Kasumi-1 (cell line): ENCODE measurements around the gene ANGPTL7.
"Not testable (repeated sequence)": the region's sequence is repeated elsewhere in the genome, so short reads cannot be mapped to it uniquely, and the experiment has no call there.

ENCODE experiments used
- DNase-seq, 2 experiments: peaks; one replicate each; lab custom pipeline; 2025; lab: John Stamatoyannopoulos, UW

ANGPTL7 gene, protein sequence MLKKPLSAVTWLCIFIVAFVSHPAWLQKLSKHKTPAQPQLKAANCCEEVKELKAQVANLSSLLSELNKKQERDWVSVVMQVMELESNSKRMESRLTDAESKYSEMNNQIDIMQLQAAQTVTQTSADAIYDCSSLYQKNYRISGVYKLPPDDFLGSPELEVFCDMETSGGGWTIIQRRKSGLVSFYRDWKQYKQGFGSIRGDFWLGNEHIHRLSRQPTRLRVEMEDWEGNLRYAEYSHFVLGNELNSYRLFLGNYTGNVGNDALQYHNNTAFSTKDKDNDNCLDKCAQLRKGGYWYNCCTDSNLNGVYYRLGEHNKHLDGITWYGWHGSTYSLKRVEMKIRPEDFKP

DNA sequence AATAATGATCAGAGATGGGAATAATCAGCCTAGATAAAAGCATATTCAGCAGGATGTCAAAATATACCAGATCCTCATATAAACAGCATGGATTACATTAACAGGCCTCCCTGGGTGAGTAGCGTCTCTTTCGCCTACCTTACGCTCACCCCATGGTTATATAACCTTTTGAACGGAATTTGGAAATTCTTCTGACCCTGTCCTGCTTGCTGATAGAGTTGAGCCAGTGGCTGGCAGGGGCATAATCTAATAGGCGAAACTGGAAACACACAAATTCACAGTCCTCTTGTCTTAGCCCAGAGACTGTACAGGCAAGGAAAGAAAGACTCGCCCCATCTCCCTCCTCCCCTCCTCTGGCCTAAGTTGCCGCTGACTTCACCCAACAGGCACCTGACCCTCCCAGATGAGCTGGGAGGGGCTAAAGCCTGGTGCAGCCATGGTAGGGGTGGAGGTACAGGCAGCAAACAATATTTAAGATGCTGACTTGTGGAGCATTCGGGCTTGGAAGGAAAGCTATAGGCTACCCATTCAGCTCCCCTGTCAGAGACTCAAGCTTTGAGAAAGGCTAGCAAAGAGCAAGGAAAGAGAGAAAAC lies at the start of gene ANGPTL7:
TSS of gene ANGPTL7 (plus strand) at position 498 of the 594 bp plus-strand sequence. CDS start 225 bp downstream, outside the sequence.
- DNase-seq, result no peak

DNA sequence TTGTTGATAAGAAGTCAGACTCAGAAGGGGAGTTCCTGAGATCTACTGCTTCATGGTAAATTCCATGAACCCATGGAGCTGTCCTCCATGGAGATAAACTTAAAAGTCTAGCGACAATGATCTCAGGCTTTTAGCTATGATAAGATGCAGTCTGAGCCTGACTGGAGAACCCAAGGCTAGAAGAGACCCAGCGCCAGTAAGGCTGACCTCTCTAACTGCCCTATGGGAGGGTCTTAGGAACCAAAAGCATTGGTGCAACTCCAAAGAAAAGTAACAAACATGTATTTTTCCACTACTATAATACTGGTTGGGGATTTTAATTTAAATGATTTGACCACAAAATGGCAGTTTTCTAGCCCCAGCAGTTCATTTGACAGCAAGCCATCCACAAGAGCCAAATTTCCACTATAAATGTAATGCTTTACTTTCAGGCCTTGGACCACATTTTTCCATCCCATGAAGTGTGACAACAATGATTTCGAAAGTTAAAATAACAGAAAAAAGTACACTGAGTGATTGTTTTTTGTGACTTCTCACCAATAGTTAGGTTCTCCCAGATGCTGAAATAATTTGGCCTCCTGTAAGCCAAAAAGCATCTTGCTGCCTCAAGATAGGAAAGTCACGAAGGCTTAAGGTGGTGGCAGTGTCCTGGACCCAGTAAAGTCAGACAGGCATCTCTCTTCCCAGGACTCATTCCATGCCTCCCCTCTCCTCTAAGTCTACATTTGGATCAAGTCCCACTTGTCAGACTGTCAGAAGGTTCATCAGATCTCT lies 46.4 kb upstream of the ANGPTL7 start:
- DNase-seq, result no peak

DNA sequence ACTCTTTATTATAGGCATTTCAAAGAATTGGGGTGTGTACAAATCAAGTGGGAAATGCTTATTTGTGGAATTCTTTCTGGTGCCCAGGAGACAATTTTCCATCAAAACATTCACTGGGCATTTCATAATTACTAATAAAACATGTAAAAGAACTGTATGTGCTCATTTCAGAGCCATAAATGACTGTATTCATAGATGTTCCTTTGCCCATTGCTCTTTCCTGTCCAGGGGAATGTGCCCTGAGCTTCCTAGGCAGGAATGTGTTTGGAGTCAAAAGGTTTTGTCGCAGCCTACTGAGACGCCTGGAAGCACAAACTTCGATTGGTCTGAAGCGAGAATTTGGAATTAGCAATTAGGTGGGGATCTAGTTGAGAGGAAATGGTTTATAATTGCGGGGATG lies 45.8 kb upstream of the ANGPTL7 start:
- no peak for DNase-seq

DNA sequence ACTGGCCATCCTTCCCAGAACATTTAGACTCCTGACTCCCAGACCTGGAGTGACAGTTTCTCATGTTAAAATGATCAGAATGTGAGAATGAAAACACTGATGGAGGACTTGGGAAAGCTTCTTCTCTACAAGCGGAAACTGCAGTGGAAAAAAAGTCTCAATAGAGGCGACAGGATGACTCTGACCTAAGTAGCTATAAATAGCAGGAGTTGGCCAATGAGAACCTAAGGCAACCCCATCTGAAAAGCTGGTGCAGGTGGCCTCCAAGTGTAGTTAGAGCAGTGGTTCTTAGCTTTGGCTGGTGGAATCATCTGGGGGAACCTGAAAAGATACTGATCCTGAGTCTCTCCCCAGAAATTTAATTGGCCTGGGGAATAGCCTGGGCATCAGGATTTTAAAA lies 45.2 kb upstream of the ANGPTL7 start:
- DNase-seq, result no peak

DNA sequence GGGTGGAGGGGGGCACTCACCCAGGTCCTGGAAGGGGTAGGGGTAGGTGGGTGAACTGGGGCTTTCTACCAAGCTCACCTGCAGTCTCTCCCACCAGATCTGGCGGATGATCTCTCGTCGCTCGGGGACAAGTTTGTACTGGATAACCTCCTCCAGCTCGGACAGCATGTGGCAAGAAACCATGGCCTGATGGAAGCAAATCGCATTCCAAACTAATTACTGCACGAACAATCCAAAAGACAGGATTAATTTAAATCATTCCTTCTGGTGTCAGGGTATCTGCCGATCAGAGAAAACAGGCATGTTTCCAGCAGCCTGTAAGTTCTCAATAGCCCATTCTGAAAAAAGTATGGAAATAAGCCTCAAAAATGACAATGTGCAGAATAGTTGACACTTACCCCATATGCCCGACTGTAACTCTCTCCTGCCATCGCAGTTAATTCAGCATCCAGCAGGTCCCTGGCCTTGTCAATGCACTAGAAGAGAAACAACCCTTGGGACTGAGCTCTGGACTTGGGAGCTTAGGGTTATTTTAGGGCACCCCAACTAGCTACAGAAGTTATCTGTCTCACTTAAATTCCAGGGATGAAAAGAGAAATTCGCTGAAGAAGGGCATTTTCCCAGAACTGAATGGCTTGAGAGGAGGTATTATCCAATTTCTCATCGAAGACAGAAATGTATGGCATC lies 44.4 kb upstream of the ANGPTL7 start:
- no peak for DNase-seq

DNA sequence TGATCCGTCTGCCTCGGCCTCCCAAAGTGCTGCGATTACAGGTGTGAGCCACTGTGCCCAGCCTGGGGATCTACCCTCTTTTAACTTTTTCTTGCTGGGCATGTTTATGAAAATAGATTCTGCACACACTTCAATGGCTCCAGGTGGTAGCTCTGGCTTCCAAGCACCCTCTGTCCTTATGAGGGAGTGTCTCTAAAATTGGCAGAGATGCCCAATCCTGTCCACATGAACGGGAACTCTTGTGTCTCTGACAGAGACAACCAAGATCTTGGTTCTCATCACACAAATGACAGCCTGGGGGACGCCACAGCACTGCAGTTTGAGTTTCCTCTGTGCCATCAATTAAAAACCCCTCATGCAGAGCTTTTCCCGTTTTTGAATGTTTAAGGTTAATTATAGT lies 43.4 kb upstream of the ANGPTL7 start:
- no peak for DNase-seq

DNA sequence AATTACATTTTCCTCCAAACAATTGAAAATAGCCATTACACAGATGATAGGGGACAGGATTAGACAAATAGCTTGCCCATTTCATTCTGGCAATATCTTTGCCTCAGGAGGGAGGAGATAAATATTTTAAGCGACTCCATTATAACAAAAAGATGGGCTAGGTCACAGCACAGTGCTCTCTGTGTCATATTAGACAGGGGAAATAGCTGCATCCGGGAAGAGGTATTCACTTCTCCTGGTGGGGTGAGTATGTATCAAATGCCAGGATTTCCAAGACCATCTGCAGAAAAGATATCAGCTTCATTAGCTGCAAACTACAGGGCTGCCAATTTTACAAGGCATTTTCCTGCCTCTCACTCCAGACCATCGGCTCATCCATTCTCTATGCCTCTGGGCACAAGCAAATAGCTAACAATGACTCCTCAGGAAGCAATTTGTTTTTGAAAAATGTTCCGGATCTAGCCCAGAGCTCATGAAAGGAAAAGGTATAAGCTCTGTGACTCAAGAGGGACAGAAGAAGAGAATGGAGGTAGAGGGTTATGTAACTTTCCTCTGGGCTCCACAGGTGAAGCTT lies 41.9 kb upstream of the ANGPTL7 start:
- no peak for DNase-seq

DNA sequence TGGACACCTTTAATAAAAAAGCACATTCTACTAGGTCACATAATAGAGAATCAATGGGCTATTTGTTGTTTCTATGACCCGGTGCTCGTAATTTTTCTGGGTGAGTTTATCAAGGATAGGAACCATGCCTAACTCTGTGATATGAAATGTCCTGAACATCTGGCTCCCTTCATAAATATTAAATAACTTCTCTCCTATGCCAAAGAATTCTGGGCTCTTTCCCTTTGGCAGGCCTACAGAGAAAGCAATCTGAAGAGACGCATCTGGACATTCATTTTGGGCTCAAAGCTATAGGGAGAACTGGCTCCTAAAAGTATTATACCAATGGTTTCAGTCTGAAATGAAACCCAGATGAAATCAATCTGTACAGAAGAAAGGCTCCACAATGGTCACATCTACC lies 38.8 kb upstream of the ANGPTL7 start:
- no peak for DNase-seq

DNA sequence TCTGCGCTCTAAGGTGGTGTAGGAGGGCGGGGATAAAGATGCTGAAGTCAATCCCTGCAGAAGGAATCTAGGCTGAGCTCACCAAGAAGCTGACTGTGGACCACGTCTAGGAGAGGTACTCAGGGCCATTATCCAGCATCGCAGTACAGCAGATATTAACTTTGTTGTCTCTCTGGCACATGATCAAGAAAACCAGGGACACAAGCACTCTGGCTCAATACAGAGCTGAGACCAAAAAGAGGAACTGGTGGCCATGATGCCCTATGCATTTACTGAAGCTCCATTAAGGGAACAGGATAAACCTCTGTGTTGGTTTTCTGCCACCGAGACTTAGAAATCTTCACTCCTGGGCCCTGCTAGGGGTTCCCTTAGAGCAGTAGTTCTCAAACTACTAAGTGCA lies 38.0 kb upstream of the ANGPTL7 start:
- DNase-seq, result no peak

DNA sequence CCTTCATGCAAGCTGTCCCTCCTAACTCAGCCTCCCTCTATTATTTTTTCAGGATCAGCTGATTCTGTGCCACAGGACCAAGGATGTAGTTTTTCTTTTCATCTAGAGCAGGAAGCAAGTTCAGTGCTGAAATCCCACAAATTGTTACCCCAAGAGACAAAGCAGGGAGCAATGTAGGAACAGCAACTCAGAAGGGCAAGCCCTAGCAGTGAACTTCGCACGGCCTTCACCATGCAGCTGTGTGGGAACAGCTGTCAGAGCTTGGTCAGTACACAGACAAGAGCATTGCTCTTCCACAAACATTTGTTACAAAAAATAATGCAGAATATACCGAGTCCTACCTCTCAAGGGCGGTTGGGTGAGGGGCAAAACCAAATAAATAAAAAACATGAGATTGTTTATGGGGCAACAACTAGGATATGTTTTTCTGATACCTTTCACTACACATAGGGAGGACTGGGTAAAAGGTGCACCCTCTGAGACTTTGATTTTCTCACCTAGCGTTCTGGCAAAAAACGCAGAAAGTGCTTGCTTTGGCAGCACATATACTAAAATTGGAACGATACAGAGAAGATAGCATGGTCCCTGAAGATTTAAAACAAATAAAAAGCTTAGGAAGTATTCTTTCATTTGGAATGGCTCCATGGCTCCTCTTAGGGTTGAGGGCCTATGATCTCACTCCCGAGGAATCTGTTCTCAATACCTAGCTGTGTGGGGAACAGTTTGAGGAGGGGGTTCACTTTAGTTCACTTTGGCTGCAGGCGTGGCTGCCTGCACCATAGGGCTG lies 37.1 kb upstream of the ANGPTL7 start:
- no peak for DNase-seq

DNA sequence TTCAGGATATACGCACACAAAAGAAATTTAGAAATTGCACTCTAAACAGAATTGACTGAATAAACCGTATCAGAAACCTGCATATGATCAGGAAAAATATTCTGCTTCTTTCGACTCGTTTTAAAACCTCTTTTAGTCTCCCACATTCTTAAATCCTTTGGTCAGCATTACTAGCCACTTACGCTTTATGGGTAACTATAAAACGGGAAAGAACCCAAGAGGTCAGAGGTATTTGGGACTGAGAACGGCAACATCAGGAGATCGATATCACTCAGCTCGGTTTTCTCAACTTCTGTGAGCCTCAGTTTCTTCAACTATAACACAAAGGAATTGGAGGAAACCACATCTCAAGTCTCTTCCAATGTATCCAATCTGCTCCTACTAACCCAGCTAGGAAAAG lies 36.4 kb upstream of the ANGPTL7 start:
- no peak for DNase-seq

DNA sequence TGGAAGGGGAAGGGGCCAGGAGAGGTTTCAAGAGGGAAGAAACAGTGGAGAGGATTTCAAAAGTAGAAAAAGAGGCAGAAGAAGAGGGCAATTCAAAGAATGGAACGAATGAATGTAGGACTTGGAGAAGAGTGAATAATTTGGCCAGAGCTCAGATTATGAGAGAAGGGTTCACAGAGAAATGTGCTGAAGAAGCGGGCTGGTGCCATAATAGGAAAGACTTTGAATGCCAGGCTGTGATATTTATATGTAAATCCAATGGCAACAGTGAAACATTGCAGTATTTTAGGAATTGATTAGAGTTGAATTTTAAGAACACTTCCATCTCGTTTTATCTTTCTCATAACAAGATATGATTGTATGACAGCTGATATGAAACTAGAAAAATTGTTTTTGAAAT lies 36.0 kb upstream of the ANGPTL7 start:
- no peak for DNase-seq

DNA sequence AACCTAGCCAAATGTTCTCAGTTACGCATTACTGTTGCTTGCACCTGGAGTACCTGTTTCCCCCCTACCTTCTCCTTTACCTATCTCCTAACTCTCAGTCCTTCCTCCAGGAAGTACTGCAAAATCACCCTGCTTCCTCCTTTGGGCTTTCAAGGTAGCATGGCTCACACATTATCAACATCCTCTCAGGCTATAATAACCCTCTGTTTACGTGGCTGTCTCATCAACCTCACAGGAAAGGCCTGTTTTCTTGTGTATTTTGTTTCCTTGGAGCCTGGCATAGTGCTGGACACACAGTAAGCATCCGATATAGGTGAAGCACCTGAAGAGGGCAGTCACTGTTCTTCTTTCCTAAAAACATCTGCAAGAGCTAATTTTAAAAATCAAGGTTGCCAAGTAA lies 32.7 kb upstream of the ANGPTL7 start:
- no peak for DNase-seq

DNA sequence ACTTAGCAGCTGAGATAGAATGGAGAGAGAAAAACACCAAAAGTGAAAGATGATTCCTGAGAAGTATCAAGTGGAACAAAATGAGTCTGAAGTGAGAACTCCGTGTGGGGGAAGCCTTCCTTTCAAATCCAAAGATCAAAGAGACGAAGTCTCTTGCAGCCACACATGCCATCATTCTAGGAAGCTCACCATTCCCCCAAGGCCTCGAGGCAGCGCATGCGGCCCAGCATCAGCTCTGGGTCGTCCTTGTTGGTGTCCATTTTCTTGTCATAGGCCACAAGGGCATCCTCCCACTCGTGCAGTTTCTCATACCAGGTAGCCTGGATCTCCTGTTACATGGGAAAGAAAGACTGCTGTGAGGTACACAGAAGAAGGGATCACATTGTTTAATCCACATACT lies 32.2 kb upstream of the ANGPTL7 start:
- no peak for DNase-seq

DNA sequence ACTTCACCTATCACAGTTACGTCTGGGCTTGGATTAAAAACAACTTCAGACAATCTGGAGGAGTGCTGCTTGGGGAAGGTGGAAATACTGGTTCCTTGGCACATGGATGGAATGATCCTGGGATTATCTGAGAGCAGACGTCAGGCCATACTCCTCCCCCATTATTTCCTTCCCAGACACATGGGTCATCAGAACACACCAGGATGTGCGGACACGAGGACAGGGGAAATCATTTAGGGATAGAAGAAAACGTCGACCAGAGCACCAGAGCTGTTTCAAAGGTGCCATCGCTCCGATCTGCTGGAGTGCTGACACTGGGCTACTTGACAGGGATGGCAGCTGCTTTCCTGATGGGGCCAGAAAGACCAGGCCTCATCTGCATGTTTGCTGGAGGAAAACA lies 31.8 kb upstream of the ANGPTL7 start:
- DNase-seq, result no peak

DNA sequence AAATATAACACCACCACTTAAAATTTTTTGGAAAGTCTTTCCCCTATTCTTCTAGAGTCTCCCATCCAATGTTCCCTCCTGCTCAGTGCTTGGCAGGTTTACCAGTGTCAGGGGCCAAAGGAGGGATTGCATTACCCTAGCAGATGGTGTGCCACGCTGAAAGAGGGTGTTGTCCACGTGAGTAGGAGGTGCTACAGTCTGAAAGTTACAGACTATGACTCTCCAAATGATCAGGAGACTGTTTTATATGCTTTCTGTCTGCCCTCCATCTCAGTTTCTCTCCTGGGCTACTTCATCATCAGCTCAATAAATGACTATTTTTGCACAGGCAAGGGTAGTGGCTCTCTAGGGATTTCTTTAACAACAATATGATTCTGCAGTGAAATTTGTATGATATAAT lies 31.3 kb upstream of the ANGPTL7 start:
- DNase-seq, result no peak

DNA sequence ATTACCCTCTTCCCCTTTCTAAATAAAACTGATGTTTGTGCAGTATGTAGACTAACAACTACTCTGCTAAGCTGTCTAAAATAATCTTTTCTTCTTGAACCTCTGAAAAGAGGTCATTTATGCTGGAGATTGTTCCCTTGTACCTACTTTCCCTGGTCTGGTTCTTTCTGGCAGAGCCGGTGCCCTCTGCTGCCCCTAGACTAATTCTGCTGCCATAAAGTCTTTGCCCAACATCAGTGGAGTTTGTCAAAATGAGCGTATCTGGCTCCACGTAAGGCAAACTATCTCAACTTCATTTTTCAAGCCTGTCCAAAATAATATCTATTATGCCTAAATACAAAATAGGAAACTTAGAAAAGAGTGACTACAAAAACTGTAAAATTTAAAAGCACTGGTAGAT lies 30.9 kb upstream of the ANGPTL7 start:
- no peak for DNase-seq

DNA sequence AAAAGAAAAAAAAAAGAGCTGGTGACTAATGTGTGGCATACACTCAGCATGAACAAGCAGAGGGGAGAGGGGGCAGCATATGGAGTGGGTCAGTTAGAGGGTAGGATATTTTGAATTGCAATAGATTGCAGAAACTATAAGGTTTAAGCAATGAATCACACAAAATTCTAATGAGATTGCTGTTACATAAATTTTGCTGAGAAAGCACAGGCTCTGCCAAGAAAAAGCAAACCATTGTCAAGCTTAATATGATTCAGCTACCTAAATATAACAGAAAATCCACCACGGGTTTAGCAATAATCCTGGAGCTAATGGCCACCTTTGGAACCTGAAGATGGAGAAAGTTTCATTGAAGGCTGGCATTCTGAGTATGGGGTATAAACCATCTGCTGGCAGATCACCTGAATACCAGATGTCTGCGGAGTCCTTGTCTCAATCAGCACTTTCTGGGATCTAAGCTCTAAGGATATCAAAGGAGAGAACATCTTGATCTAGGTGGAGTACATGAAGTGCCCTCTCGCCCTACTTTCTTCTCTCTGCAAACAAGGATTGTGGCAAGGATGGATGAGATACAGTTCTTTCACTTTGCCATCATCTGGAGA lies 30.3 kb upstream of the ANGPTL7 start:
- DNase-seq, result no peak

DNA sequence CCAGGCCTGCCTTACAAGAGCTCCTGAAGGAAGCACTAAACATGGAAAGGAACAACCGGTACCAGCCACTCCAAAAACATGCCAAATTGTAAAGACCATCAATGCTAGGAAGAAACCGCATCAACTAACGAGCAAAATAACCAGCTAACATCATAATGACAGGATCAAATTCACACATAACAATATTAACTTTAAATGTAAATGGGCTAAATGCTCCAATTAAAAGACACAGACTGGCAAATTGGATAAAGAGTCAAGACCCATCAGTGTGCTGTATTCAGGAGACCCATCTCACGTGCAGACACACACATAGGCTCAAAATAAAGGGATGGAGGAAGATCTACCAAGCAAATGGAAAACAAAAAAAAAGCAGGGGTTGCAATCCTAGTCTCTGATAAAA lies 26.4 kb upstream of the ANGPTL7 start:
- DNase-seq, result not testable (repeated sequence)

DNA sequence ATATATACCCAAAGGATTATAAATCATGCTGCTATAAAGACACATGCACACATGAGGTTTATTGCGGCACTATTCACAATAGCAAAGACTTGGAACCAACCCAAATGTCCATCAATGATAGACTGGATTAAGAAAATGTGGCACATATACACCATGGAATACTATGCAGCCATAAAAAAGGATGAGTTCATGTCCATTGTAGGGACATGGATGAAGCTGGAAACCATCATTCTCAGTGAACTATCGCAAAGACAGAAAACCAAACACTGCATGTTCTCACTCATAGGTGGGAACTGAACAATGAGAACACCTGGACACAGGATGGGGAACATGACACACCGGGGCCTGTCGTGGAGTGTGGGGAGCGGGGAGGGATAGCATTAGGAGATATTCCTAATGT lies 22.4 kb upstream of the ANGPTL7 start:
- not testable (repeated sequence) for DNase-seq

DNA sequence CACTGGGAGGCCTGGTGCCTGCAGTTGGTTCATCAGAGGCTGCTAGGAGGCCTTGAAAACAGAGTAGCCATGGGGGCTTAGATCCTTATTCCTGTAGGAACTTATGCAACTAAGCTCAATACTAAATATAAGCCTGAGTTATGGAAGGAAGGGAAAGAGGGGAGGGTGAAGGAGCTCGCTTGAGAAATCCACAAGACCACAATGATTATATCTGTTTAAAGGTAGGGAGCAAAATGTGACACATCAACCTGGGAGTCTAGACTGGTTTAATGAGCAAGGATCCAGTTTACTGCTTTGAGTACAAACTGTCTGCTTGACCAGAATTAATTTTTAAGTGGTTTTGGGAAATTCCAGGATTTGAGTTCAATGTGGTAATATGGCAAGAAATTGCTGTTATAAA lies 20.4 kb upstream of the ANGPTL7 start:
- no peak for DNase-seq
